Measurements from ENCODE around the gene SMLR1. TPM values are rescaled to one million over a fixed set of nuclear protein-coding genes. Genes with fewer than 3 reads are reported as not detected.

SMLR1 gene
- total RNA-seq, 1 experiment from 2014 or later: 0.08 TPM

GRCh38 chr6:130865793-130866192, 38.6 kb downstream of the SMLR1 start:
- Histone ChIP-seq H3K27ac (ENCODE audit: low read length) (no peak overlapping the region), H3K27me3 (ENCODE audit: control insufficient read depth, insufficient read depth, low read length) (no peaks in the 10 kb centered on the region), H3K4me1 (ENCODE audit: control insufficient read depth, insufficient read depth, low read length) (no peaks in the 10 kb centered on the region), H3K4me3 (ENCODE audit: low read depth in 2 of 2, low read length in 2 of 2) (no peak overlapping the region), H3K36me3 (ENCODE audit: control insufficient read depth, insufficient read depth, low read length) (peaks cover 20% of the 10 kb centered on the region), H3K9me3 (ENCODE audit: control insufficient read depth, insufficient read depth, low read depth, low read length) (no peaks in the 10 kb centered on the region)
- no peak for ATAC-seq
- intact Hi-C loops (cut with micrococcal nuclease; ENCODE audit: unreplicated experiment) (no loop called here), in situ Hi-C loops (cut with HindIII; ENCODE audit: low pct_unique_long_range_greater_than_20kb, low sequenced_read_pairs) (no loop called here)
- DNase-seq (ENCODE audit: low read depth, low spot score): no peak
- no TSS peak for BruUV-seq (replicated peaks)
- TF ChIP-seq SIN3A (IDR thresholded peaks at IDR 0.05; ENCODE audit: borderline replicate concordance, insufficient read depth, low read depth, low read length): no peak
- TF ChIP-seq TCF7L2 (IDR thresholded peaks at IDR 0.05; ENCODE audit: low read depth, low read length): no peak
- TF ChIP-seq REST (IDR thresholded peaks at IDR 0.05; ENCODE audit: insufficient read depth in 1 of 2, low read depth in 2 of 2, low read length in 1 of 2): no peak
- no peak for TF ChIP-seq POLR2AphosphoS5 (IDR thresholded peaks at IDR 0.05; ENCODE audit: low read depth, low read length)
- TF ChIP-seq CTCF (IDR thresholded peaks at IDR 0.05): no peak
- ChIA-PET POLR2A (no interaction called here), CTCF (no interaction called here)

- no peak for ATAC-seq
- in situ Hi-C loops (cut with HindIII; ENCODE audit: low pct_unique_long_range_greater_than_20kb, low sequenced_read_pairs): no loop called here
- no peak overlapping the region for H3K4me3 ChIP-seq (ENCODE audit: low read depth in 2 of 2, low read length in 2 of 2)
- H3K9me3 ChIP-seq (ENCODE audit: control insufficient read depth, insufficient read depth, low read depth, low read length): no peaks in the 10 kb centered on the region
- H3K4me1 ChIP-seq (ENCODE audit: control insufficient read depth, insufficient read depth, low read length): no peaks in the 10 kb centered on the region
- BruUV-seq (replicated peaks): TSS peak; percentile 98
- DNase-seq (ENCODE audit: low read depth, low spot score): no peak
- H3K27me3 ChIP-seq (ENCODE audit: control insufficient read depth, insufficient read depth, low read length): no peaks in the 10 kb centered on the region
- no peak overlapping the region for H3K27ac ChIP-seq (ENCODE audit: low read length)
- CTCF ChIA-PET: no interaction called here
- POLR2A ChIA-PET: no interaction called here
- intact Hi-C loops (cut with micrococcal nuclease; ENCODE audit: unreplicated experiment): loop anchor here (5.0 to 10.0 kb wide), 2 partner anchors 547 to 755 kb away; partner anchors contain the start of gene MED23
- peaks cover 16% of the 10 kb centered on the region for H3K36me3 ChIP-seq (ENCODE audit: control insufficient read depth, insufficient read depth, low read length)
- no peak for TF ChIP-seq TCF7L2 (IDR thresholded peaks at IDR 0.05; ENCODE audit: low read depth, low read length)
- no peak for TF ChIP-seq POLR2AphosphoS5 (IDR thresholded peaks at IDR 0.05; ENCODE audit: low read depth, low read length)
- no peak for TF ChIP-seq REST (IDR thresholded peaks at IDR 0.05; ENCODE audit: insufficient read depth in 1 of 2, low read depth in 2 of 2, low read length in 1 of 2)
- no peak for TF ChIP-seq SIN3A (IDR thresholded peaks at IDR 0.05; ENCODE audit: borderline replicate concordance, insufficient read depth, low read depth, low read length)
- no peak for TF ChIP-seq CTCF (IDR thresholded peaks at IDR 0.05)
Measured at GRCh38 chr6:130869681-130870080, 42.5 kb downstream of the SMLR1 start.

All from Panc1 (cell line).